ENCODE measurements around the gene HUS1. TPM values are rescaled to one million over a fixed set of nuclear protein-coding genes. Genes with fewer than 3 reads are reported as not detected.
A peak's percentile ranks its signal among the peaks of the same experiment; 100 is the strongest.

The HUS1 gene
- polyA plus RNA-seq, 6 donors from 2014 or later, result 34.1 to 57.3 (median 43.5) TPM

DNA sequence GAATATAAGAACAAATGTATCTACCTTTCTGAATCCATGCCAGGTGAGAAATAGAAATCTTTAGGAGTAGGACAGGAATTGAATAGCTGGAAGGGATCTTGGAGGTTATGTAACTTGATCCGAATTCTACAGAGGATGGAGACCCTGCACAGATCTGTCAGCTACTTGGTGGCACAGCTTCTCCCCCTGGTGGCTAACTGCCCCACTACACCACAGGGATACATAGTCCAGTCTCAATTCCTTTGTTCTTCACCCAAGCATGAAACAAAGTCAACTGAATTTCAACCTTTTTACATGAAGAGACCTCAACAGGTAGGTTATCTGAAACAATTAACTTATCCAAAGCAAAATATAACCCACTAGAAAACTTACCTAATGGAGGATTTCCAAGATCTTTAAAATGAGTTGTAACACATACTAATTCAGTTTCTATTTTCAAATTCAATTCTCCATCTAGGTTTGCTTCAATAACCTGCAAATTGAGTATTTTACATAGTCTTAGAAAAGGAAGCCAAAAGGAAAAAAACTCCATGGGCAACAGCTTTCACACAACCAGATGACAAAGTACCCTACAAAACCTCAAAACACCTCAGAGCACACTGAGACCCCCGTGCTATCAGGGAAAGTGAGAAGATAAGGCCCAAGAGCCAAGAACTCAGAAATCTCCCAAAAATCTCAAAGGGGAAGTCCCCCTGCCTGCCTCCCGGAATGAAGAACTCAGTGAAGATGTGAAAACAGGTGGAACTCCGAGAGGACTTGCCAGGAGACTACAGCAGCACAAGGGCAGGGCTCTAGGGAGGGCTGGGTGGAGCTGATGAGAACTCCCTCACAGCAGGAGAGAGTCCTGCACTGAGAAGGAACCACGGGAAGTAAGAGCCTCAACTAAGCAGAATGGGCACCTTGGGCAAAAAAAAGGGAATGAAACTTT, 10.3 kb downstream of the HUS1 start:
- Mint-ChIP-seq H3K27ac (peak overlapping the region in 4 of 6 donors; percentile 34 to 80 (median 54)), H3K36me3 (peaks cover 31 to 65% of the 10 kb centered on the region in 2 donors), H3K4me1 (peaks cover 23 to 33% (median 33%) of the 10 kb centered on the region in 3 donors), H3K4me3 (peak overlapping the region in 2 of 8 donors; percentile 1 to 49), H3K9me3 (no peaks in the 10 kb centered on the region), H3K27me3 (no peaks in the 10 kb centered on the region)
- ATAC-seq (ENCODE audit: low read depth in 2 of 2) (peak; percentile 49 to 71), DNase-seq (peak; percentile 42)

- Mint-ChIP-seq H3K27ac (no peak overlapping the region), H3K27me3 (no peaks in the 10 kb centered on the region), H3K36me3 (peaks cover 28 to 51% of the 10 kb centered on the region in 2 donors), H3K4me3 (no peak overlapping the region), H3K9me3 (no peaks in the 10 kb centered on the region), H3K4me1 (peaks cover 23 to 31% (median 27%) of the 10 kb centered on the region in 3 donors)
- DNase-seq (no peak), ATAC-seq (ENCODE audit: low read depth in 2 of 2) (no peak)
Observed at GRCh38 chr7:47967708-47968107, 11.7 kb downstream of the HUS1 start.

- ATAC-seq (ENCODE audit: low read depth in 2 of 2), result no peak
- no peak for DNase-seq
- H3K27ac Mint-ChIP-seq, result peak overlapping the region in 2 of 6 donors; percentile 20 to 79
- H3K36me3 Mint-ChIP-seq, result peaks cover 27 to 46% of the 10 kb centered on the region in 2 donors
- H3K27me3 Mint-ChIP-seq, result no peaks in the 10 kb centered on the region
- H3K4me1 Mint-ChIP-seq, result peaks cover 25 to 29% (median 27%) of the 10 kb centered on the region in 3 donors
- no peak overlapping the region for H3K4me3 Mint-ChIP-seq
- H3K9me3 Mint-ChIP-seq, result no peaks in the 10 kb centered on the region
Observed at GRCh38 chr7:47967123-47967522, 12.3 kb downstream of the HUS1 start.

- Mint-ChIP-seq H3K27ac (peak overlapping the region in 2 of 6 donors; percentile 10 to 42), H3K4me1 (peaks cover 22 to 25% (median 24%) of the 10 kb centered on the region in 3 donors), H3K27me3 (no peaks in the 10 kb centered on the region), H3K4me3 (no peak overlapping the region), H3K36me3 (peaks cover 41 to 57% of the 10 kb centered on the region in 2 donors), H3K9me3 (no peaks in the 10 kb centered on the region)
- DNase-seq, result no peak
- no peak for ATAC-seq (ENCODE audit: low read depth in 2 of 2)
Observed at GRCh38 chr7:47965456-47965855, 14.0 kb downstream of the HUS1 start.

DNA sequence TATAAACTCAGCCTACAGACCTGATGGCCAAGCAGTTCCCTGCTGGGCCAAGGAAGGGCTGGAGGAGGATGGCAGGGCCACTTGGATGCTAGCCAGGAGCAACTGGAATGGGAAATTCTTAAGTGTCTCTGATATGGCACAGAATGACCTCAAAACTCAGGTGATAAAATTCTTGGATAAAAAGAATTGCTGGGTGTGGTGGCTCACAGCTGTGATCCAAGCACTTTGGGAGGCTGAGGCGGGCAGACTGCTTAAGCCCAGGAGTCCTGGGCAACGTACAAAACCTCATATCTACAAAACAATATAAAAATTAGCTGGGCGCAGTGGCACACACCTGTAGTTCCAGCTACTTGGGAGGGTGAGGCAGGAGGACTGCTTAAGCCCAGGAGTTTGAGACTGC, 17.2 kb downstream of the HUS1 start:
- Mint-ChIP-seq H3K9me3 (no peaks in the 10 kb centered on the region), H3K27ac (no peak overlapping the region), H3K27me3 (no peaks in the 10 kb centered on the region), H3K4me3 (no peak overlapping the region), H3K36me3 (peaks cover 40 to 49% of the 10 kb centered on the region in 2 donors), H3K4me1 (peaks cover 7 to 12% (median 10%) of the 10 kb centered on the region in 3 donors)
- DNase-seq, result no peak
- no peak for ATAC-seq (ENCODE audit: low read depth in 2 of 2)

DNA sequence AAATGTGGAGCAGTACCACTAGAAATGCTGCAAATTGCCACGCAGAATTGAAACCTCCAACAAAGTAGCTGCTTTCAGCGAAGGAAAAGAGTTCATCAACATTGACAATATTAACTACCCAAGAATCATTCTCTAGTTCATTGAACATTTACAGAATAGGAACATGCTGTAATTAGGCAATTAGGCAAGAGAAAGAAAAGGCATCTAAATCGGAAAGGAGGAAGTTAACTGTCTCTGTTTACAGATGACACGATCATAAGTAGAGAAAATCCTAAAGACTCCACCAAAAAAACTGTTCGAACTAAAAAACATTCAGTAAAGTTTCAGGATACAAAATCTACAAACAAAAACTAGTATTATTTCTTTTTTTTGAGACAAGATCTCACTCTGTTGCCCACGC, 22.3 kb downstream of the HUS1 start:
- Mint-ChIP-seq H3K27ac (no peak overlapping the region), H3K9me3 (no peaks in the 10 kb centered on the region), H3K27me3 (no peaks in the 10 kb centered on the region), H3K4me3 (no peak overlapping the region), H3K4me1 (peaks cover 0 to 5% (median 0%) of the 10 kb centered on the region in 3 donors), H3K36me3 (peaks cover 21 to 30% of the 10 kb centered on the region in 2 donors)
- no peak for DNase-seq
- no peak for ATAC-seq (ENCODE audit: low read depth in 2 of 2)

DNA sequence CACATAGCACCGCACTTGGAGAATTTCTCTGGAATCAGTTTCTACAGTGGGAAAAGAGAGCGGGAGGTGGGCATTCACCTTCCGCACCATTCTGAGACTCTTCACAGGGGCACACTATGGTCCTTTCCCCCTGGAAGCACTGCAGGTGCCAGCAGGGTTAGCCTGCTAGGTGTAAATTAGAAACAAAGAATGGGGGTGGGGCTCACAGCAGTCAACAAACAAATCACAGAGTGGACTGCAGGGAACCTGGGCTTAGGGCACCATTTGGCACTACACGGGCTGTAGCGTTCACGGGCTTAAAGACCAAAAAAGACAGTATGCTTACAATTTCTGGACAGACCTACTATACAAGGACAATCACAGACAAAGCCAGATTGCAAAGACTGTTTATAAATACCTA, 23.2 kb downstream of the HUS1 start:
- Mint-ChIP-seq H3K9me3 (no peaks in the 10 kb centered on the region), H3K36me3 (peaks cover 13 to 23% of the 10 kb centered on the region in 2 donors), H3K4me3 (no peak overlapping the region), H3K27ac (no peak overlapping the region), H3K27me3 (no peaks in the 10 kb centered on the region), H3K4me1 (peaks cover 0 to 5% (median 0%) of the 10 kb centered on the region in 3 donors)
- ATAC-seq (ENCODE audit: low read depth in 2 of 2) (no peak), DNase-seq (no peak)

GRCh38 chr7:47954231-47954911, 25.0 kb downstream of the HUS1 start:
- Mint-ChIP-seq H3K4me3 (peak overlapping the region in 1 of 8 donors; percentile 2), H3K9me3 (no peaks in the 10 kb centered on the region), H3K4me1 (peaks cover 0 to 5% (median 0%) of the 10 kb centered on the region in 3 donors), H3K27ac (peak overlapping the region in 4 of 6 donors; percentile 18 to 79 (median 38)), H3K36me3 (peaks cover 9 to 16% of the 10 kb centered on the region in 2 donors), H3K27me3 (no peaks in the 10 kb centered on the region)
- ATAC-seq (ENCODE audit: low read depth in 2 of 2), result no peak
- no peak for DNase-seq

GRCh38 chr7:47953822-47954221, 25.6 kb downstream of the HUS1 start:
- H3K27ac Mint-ChIP-seq, result no peak overlapping the region

GRCh38 chr7:47952224-47952623, 27.2 kb downstream of the HUS1 start:
- H3K9me3 Mint-ChIP-seq, result no peaks in the 10 kb centered on the region
- H3K27ac Mint-ChIP-seq, result no peak overlapping the region
- H3K4me3 Mint-ChIP-seq, result no peak overlapping the region
- DNase-seq (no peak), ATAC-seq (ENCODE audit: low read depth in 2 of 2) (no peak)
- peaks cover 0 to 9% of the 10 kb centered on the region in 2 donors for H3K36me3 Mint-ChIP-seq
- H3K4me1 Mint-ChIP-seq, result no peaks in the 10 kb centered on the region
- no peaks in the 10 kb centered on the region for H3K27me3 Mint-ChIP-seq

More at GRCh38 chr7:47953822-47954221, 25.6 kb downstream of the HUS1 start:
- DNase-seq, result no peak
- no peaks in the 10 kb centered on the region for H3K9me3 Mint-ChIP-seq
- no peak overlapping the region for H3K4me3 Mint-ChIP-seq
- no peaks in the 10 kb centered on the region for H3K27me3 Mint-ChIP-seq
- no peak for ATAC-seq (ENCODE audit: low read depth in 2 of 2)
- peaks cover 9 to 16% of the 10 kb centered on the region in 2 donors for H3K36me3 Mint-ChIP-seq
- H3K4me1 Mint-ChIP-seq, result peaks cover 0 to 5% (median 0%) of the 10 kb centered on the region in 3 donors

DNA sequence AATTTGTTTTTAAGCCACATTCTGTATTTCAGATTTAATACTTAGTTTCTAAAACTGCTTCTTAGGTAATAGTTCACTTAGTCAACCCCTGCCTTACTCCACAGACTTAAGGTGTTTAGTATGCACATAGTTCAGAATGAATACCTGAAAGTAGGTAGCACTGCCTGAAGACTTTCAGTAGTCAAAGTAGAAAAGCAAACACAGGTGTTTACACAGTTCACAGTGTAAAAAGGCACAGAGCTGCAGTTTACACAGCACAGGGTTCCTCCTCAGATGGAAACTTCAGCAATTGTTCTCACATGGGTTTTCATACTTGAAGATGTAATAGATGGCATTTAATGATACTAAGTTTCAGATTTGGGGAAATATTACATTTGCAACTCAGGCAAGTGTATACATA, 28.0 kb downstream of the HUS1 start:
- Mint-ChIP-seq H3K36me3 (peaks cover 0 to 9% of the 10 kb centered on the region in 2 donors), H3K27me3 (peaks cover 0 to 4% (median 0%) of the 10 kb centered on the region in 3 donors), H3K4me3 (no peak overlapping the region), H3K27ac (no peak overlapping the region), H3K4me1 (no peaks in the 10 kb centered on the region), H3K9me3 (no peaks in the 10 kb centered on the region)
- DNase-seq (no peak), ATAC-seq (ENCODE audit: low read depth in 2 of 2) (no peak)

GRCh38 chr7:47950714-47951113, 28.7 kb downstream of the HUS1 start:
- no peak overlapping the region for H3K4me3 Mint-ChIP-seq
- peaks cover 0 to 8% (median 0%) of the 10 kb centered on the region in 3 donors for H3K27me3 Mint-ChIP-seq
- H3K27ac Mint-ChIP-seq, result no peak overlapping the region
- no peaks in the 10 kb centered on the region for H3K9me3 Mint-ChIP-seq
- H3K4me1 Mint-ChIP-seq, result no peaks in the 10 kb centered on the region
- DNase-seq (no peak), ATAC-seq (ENCODE audit: low read depth in 2 of 2) (no peak)
- H3K36me3 Mint-ChIP-seq, result peaks cover 0 to 9% of the 10 kb centered on the region in 2 donors

DNA sequence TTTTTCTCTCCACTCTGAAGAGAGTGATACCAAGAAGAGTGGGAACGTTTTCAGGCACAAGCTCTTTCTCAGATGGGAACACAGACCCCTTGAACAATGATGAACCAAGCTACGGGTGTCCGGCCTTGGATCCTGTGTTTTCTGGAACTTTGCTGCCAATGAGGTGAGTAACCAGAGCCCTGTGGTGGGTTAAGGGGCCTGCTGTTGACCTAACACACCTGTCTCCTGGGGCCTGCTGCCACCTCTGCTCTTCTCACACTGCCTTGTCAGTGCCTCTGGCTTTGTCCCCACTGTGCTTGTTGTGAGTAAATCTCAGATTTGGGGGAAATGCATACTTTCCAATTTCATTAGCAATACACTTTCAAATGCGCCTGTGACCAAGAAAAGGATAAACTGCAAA, 29.7 kb downstream of the HUS1 start:
- ATAC-seq (ENCODE audit: low read depth in 2 of 2) (no peak), DNase-seq (no peak)
- no peak overlapping the region for H3K4me3 Mint-ChIP-seq
- H3K4me1 Mint-ChIP-seq, result no peaks in the 10 kb centered on the region
- peaks cover 0 to 9% of the 10 kb centered on the region in 2 donors for H3K36me3 Mint-ChIP-seq
- H3K27me3 Mint-ChIP-seq, result peaks cover 0 to 8% (median 0%) of the 10 kb centered on the region in 3 donors
- H3K9me3 Mint-ChIP-seq, result no peaks in the 10 kb centered on the region
- no peak overlapping the region for H3K27ac Mint-ChIP-seq

Measured in naive B cell (primary cell).